K562 (cell line): ENCODE results near the gene OPA1. TPM values are rescaled to one million over a fixed set of nuclear protein-coding genes. Genes with fewer than 3 reads are reported as not detected.
A peak's percentile ranks its signal among the peaks of the same experiment; 100 is the strongest.

Experiments
- ATAC-seq: fragments of 200-7000 bp; cut with Tn5 transposase; 3 replicates; pipeline ENCODE4 v1.9.1; 2020; ENCODE audit warnings: moderate library complexity
- BruUV-seq: library from RNA; stranded (reverse); fragments of 400-500 nt; replicated peaks from 2 replicates; lab custom pipeline; 2021; lab: Mats Ljungman, UMichigan
- CTCF ChIA-PET: fragments of 300-600 bp; formaldehyde crosslinking; extraction: SDS; loops from one replicate; lab custom pipeline; 2021; ENCODE audit warnings: low intra/inter-chr PET ratio; lab: Yijun Ruan, JAX
- POLR2A ChIA-PET: fragments of 300-600, 350-650 bp; sonication (Branson Sonifier 250); formaldehyde crosslinking; extraction: SDS; loops from one replicate; lab custom pipeline; 2021; ENCODE audit warnings: antibody characterized with exemption, inconsistent platforms; lab: Yijun Ruan, JAX
- DNase-seq, 4 experiments: peaks; one replicate each; pipeline versions ENCODE4 v3.0.0 to v3.0.0-alpha.2; 2011 to 2018; ENCODE audit warnings: low spot score in 3 of 4, mixed read lengths in 3 of 4; ENCODE audit errors: extremely low read depth in 1 of 4
- FAIRE-seq: peaks from 2 replicates; lab custom pipeline; 2011; peaks lifted over from hg19 to GRCh38; lab: Jason Lieb, UNC
- H2AFZ ChIP-seq: 2 replicates; pipeline ENCODE4 v1.6.0; 2011; ENCODE audit warnings: low read depth, low read length, control low read depth, inconsistent platforms
- H3K27ac ChIP-seq: fragments of 200-600 bp; 3 replicates; pipeline ENCODE4 v1.8.0; 2011; ENCODE audit warnings: low read depth, mild to moderate bottlenecking, control low read depth, inconsistent platforms, low read length, moderate library complexity, mixed read lengths; ENCODE audit errors: extremely low read depth
- H3K27me3 ChIP-seq, 2 experiments: fragments of 300-600 bp in 1 of 2; 2 replicates in 1 of 2; 3 replicates in 1 of 2; pipeline versions ENCODE4 v1.6.0 to v1.8.0; 2011; ENCODE audit warnings: inconsistent platforms in 2 of 2, low read length in 2 of 2, mild to moderate bottlenecking in 1 of 2, mixed read lengths in 1 of 2, moderate library complexity in 1 of 2; ENCODE audit not compliant: control insufficient read depth in 2 of 2, insufficient read depth in 2 of 2
- H3K36me3 ChIP-seq: fragments of 300-600 bp; 3 replicates; pipeline ENCODE4 v1.8.0; 2011; ENCODE audit warnings: mild to moderate bottlenecking, low read length, inconsistent platforms; ENCODE audit not compliant: control insufficient read depth, insufficient read depth
- H3K4me1 ChIP-seq, 2 experiments: fragments of 200-600 bp in 1 of 2; replicated peaks in 1 of 2; 2 replicates in 1 of 2; 3 replicates in 1 of 2; pipeline versions ENCODE4 v1.5.1 to v1.8.0; 2011; ENCODE audit warnings: inconsistent platforms in 2 of 2, low read length in 2 of 2, mild to moderate bottlenecking in 1 of 2, mixed read lengths in 1 of 2, moderate library complexity in 1 of 2; ENCODE audit not compliant: control insufficient read depth in 2 of 2, insufficient read depth in 2 of 2
- H3K4me2 ChIP-seq: 2 replicates; pipeline ENCODE4 v1.6.1; 2011; ENCODE audit warnings: low read length, control low read depth, inconsistent platforms, mixed read lengths; ENCODE audit not compliant: insufficient read depth
- H3K4me3 ChIP-seq: fragments of 200-600 bp; sonication (generic), shearing (Covaris generic); 2 replicates; pipeline ENCODE4 v1.5.1; 2016; ENCODE audit warnings: control low read depth, inconsistent platforms
- H3K79me2 ChIP-seq: fragments of 200-600 bp; 3 replicates; pipeline ENCODE4 v1.8.0; 2011; ENCODE audit warnings: low read length, inconsistent platforms; ENCODE audit not compliant: control insufficient read depth, insufficient read depth
- H3K9ac ChIP-seq, 2 experiments: 2 replicates each; pipeline versions ENCODE4 v1.6.0 to v1.6.1; 2011; ENCODE audit warnings: low read depth in 2 of 2, low read length in 2 of 2, control low read depth in 1 of 2, inconsistent platforms in 1 of 2, mild to moderate bottlenecking in 1 of 2, mixed read lengths in 1 of 2; ENCODE audit not compliant: insufficient read depth in 1 of 2
- H3K9me1 ChIP-seq: one replicate; pipeline ENCODE4 v1.6.0; 2011; ENCODE audit warnings: inconsistent platforms, mild to moderate bottlenecking, low read length, moderate library complexity; ENCODE audit not compliant: control insufficient read depth, insufficient read depth
- H3K9me3 ChIP-seq: replicated peaks from 2 replicates; pipeline ENCODE4 v1.5.1; 2011; ENCODE audit warnings: low read depth, low read length, inconsistent platforms; ENCODE audit not compliant: control insufficient read depth, insufficient read depth
- H4K20me1 ChIP-seq: replicated peaks from 2 replicates; pipeline ENCODE4 v1.6.1; 2011; ENCODE audit warnings: low read length, inconsistent platforms, mixed read lengths; ENCODE audit not compliant: control insufficient read depth, insufficient read depth
- CBX5 ChIP-seq: IDR thresholded peaks from 2 replicates; pipeline ENCODE4 v1.6.1; 2014; ENCODE audit warnings: low read depth, borderline replicate concordance
- CEBPB ChIP-seq: fragments of 450-650 bp; IDR thresholded peaks from 2 replicates; pipeline ENCODE4 v1.6.1; 2016; ENCODE audit warnings: missing genetic modification characterization, missing compliant biosample characterization
- CTCF ChIP-seq, 3 experiments: IDR thresholded peaks in 2 of 3; conservative IDR thresholded peaks in 1 of 3; 2 replicates each; pipeline ENCODE4 v1.5.1; 2011 to 2012; ENCODE audit warnings: low read length in 3 of 3, mild to moderate bottlenecking in 3 of 3, control low read depth in 2 of 3, improper control_type of control experiment in 1 of 3, inconsistent platforms in 1 of 3, low read depth in 1 of 3, mixed read lengths in 1 of 3, moderate library complexity in 1 of 3; ENCODE audit not compliant: insufficient read depth in 2 of 3
- HLTF ChIP-seq: fragments of 450-650 bp; IDR thresholded peaks from 2 replicates; pipeline ENCODE4 v1.6.1; 2016
- JUND ChIP-seq, 2 experiments: IDR thresholded peaks; 2 replicates in 1 of 2; 3 replicates in 1 of 2; pipeline ENCODE4 v1.6.1; 2011; ENCODE audit warnings: borderline replicate concordance in 2 of 2, low read depth in 2 of 2, low read length in 2 of 2, improper control_type of control experiment in 1 of 2, missing biosample characterization in 1 of 2, missing genetic modification characterization in 1 of 2, missing genetic modification reagents in 1 of 2
- MCM5 ChIP-seq: fragments of 450-650 bp; IDR thresholded peaks from 2 replicates; pipeline ENCODE4 v1.6.1; 2016; ENCODE audit warnings: low read depth
- NEUROD1 ChIP-seq: fragments of 150-350 bp; IDR thresholded peaks from 2 replicates; pipeline ENCODE4 v1.6.1; 2014; ENCODE audit warnings: borderline replicate concordance, low read length, low read depth; ENCODE audit not compliant: partially characterized antibody
- PREB ChIP-seq: sonication (generic); formaldehyde crosslinking; IDR thresholded peaks from 2 replicates; pipeline ENCODE4 v1.8.1; 2023; ENCODE audit warnings: mild to moderate bottlenecking, missing genetic modification reagents
- TRIM24 ChIP-seq, 2 experiments: fragments of 450-650 bp; IDR thresholded peaks; 2 replicates each; pipeline ENCODE4 v1.6.1; 2016
- USF2 ChIP-seq: sonication (generic); formaldehyde crosslinking; IDR thresholded peaks from 2 replicates; pipeline ENCODE4 v1.5.0; 2020; ENCODE audit warnings: missing genetic modification reagents
- ZNF274 ChIP-seq: IDR thresholded peaks from 2 replicates; pipeline ENCODE4 v1.6.1; 2011; ENCODE audit warnings: low read depth, mild to moderate bottlenecking, low read length, moderate library complexity, borderline replicate concordance
- ZNF3 ChIP-seq: fragments of 250-450 bp; sonication (Bioruptor Pico); IDR thresholded peaks from 2 replicates; pipeline ENCODE4 v1.5.0; 2021; ENCODE audit warnings: mild to moderate bottlenecking, moderate library complexity
- ZNF324 ChIP-seq: fragments of 250-450 bp; sonication (Bioruptor Pico); IDR thresholded peaks from 2 replicates; pipeline ENCODE4 v1.4.0; 2020; ENCODE audit warnings: mild to moderate bottlenecking
- ZNF445 ChIP-seq: fragments of 250-450 bp; sonication (Bioruptor Pico); IDR thresholded peaks from 2 replicates; pipeline ENCODE4 v1.4.0; 2020; ENCODE audit warnings: low read depth, mild to moderate bottlenecking, moderate library complexity
- WGBS: fragments of 100-300 bp; shearing (Covaris generic); methylation state at CpG from one replicate; pipeline ENCODE4 v1.1.6; 2016; ENCODE audit warnings: low coverage, mixed read lengths; ENCODE audit not compliant: insufficient coverage; ENCODE audit errors: missing lambda C conversion rate; 5-methylcytosine and 5-hydroxymethylcytosine counted together
- in situ Hi-C: fragments of 300-500 bp; cut with MboI; formaldehyde crosslinking; loops from 4 replicates; pipeline ENCODE4 v1.15.0; 2018; ENCODE audit warnings: inconsistent platforms, mixed read lengths
- intact Hi-C: fragments of 100-400 bp; cut with micrococcal nuclease; formaldehyde crosslinking; loops from 2 replicates; pipeline ENCODE4 v1.14.2; 2022
- polyA plus RNA-seq, 8 experiments: library from polyadenylated mRNA; depleted of rRNA in 4 of 8; stranded (reverse) in 5 of 8; unstranded in 3 of 8; fragments of >200 nt; fragmentation: Nextera tagmentation in 2 of 8; fragmentation: Illumina TruSeq in 1 of 8; extraction: Ambion mirVana in 2 of 8; extraction: Trizol in 1 of 8; gene quantifications; 2 replicates each; pipeline versions ENCODE4 v1.2.1 to v1.2.3, GENCODE V29; 2011 to 2014; ENCODE audit warnings: inconsistent platforms in 1 of 8, missing spikeins in 1 of 8
- total RNA-seq, 7 experiments: library from RNA; depleted of rRNA in 6 of 7; stranded (reverse); fragments of >200 nt in 6 of 7; fragmentation: Illumina TruSeq in 2 of 7; extraction: Trizol in 2 of 7; gene quantifications; 2 replicates each; pipeline versions ENCODE4 v1.2.1 to v1.2.3, GENCODE V29; 2011 to 2021; ENCODE audit warnings: low replicate concordance in 1 of 7

The OPA1 gene
- total and polyA plus RNA-seq, 9 of the 15 experiments (the other 6 are each of a cell fraction or from before 2014, with no cell fraction given), result 19.7 to 127 (median 94.7) TPM

GRCh38 chr3:193743702-193744047 is 150.7 kb downstream of the OPA1 start (continued):
- no peak for TF ChIP-seq CTCF (IDR thresholded peaks at IDR 0.05 in 2 of 3, conservative IDR thresholded peaks at IDR 0.05 in 1 of 3; ENCODE audit: insufficient read depth in 2 of 3, low read depth in 1 of 3, low read length in 3 of 3)
- TF ChIP-seq ZNF324 (CRISPR knock-in tag), result no peak
- TF ChIP-seq NEUROD1, result no peak
- no peak for TF ChIP-seq ZNF274
- no peak for TF ChIP-seq PREB (CRISPR knock-in tag)

DNA sequence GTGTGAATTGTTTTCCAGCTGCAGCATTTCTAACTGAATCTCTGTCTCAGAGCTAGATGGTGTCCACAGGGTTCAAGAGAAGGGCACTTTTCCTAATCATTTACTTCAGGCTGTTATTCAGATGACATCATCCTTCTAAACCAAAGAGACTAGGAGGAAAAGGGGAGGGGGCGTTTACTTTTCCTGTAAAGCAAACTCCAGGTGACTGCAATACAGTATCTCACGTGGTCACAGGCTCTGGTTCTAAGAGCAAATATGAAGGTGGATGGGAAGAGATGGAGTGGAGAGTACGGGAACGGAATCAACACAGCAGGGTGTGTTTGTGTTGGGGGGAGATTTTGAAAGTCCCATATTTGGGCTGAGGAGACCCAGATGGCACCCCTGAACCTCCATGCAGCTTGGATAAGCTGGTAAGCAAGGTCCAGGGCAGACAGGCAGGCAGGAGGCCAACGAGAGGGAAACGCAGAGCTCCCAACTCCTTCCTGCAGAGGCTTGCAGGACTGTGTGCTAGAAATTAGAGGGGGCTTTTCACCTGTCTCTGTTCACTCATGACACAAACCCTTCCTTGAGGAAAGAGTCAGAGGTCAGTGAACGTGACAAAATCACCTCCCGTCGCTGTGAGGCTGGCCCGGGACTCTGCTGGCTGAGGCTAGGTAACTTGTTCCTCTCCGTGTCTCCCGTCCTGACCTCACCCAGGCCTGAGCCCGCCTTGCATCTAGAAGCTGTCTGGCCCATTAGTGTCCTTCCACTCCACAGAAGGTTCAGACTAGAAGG is 151.2 kb downstream of the OPA1 start:
- in situ Hi-C loops (no loop called here), intact Hi-C loops (loop anchor here (10.0 kb wide), 1 partner anchor 79 kb away; no protein-coding TSS in a partner anchor)
- DNase-seq, result peak in 2 of 4 experiments; percentile 35 to 62
- Histone ChIP-seq H3K27ac (peak overlapping the region; percentile 72; the same call in 2 of the 3 replicates), H3K4me1 (peaks cover 6 to 18% of the 10 kb centered on the region in 2 experiments; a peak in 4 of 5 replicates), H3K9me1 (no peaks in the 10 kb centered on the region), H3K27me3 (no peaks in the 10 kb centered on the region), H3K9me3 (no peaks in the 10 kb centered on the region), H2AFZ (peak overlapping the region; percentile 99), H3K79me2 (no peaks in the 10 kb centered on the region), H3K9ac (peak overlapping the region in 1 of 2 experiments; percentile 37; a peak in 2 of 4 replicates), H3K36me3 (no peaks in the 10 kb centered on the region), H3K4me3 (no peak overlapping the region), H4K20me1 (no peaks in the 10 kb centered on the region), H3K4me2 (peak overlapping the region; percentile 62; the same call in 1 of the 2 replicates)
- ChIA-PET CTCF (no interaction called here), POLR2A (interaction anchor here (0.6 to 1.5 kb wide), 9 partner anchors 10 to 844 kb away, joined by 3 to 5 read pairs (median 3); no protein-coding TSS in a partner anchor)
- ATAC-seq, result peak; percentile 75
- no TSS peak for BruUV-seq
- WGBS, result 66% methylated on average over 13 of the region's 13 CpGs
- FAIRE-seq, result peak; percentile 57
- TF ChIP-seq MCM5 (no peak), ZNF3 (CRISPR knock-in tag) (no peak), TRIM24 (IDR thresholded peaks at IDR 0.05) (no peak), ZNF445 (CRISPR knock-in tag) (no peak), CBX5 (no peak), HLTF (no peak), JUND (IDR thresholded peaks at IDR 0.05; ENCODE audit: borderline replicate concordance, low read depth, low read length) (peak; percentile 73), JUND (tag; IDR thresholded peaks at IDR 0.05; ENCODE audit: borderline replicate concordance, low read depth, low read length) (peak; percentile 30; the same call in 1 of the 3 replicates), USF2 (CRISPR knock-in tag) (peak; percentile 60), CEBPB (tag) (no peak)
